EL (cell line): ENCODE data around the gene TMEM126A.

ENCODE experiments used
- DNase-seq: peaks from one replicate; pipeline ENCODE4 v3.0.0-alpha.2; 2016

TMEM126A gene

GRCh38 chr11:85698195-85698594 lies 50.4 kb downstream of the TMEM126A start:
- DNase-seq, result no peak

GRCh38 chr11:85699957-85700741 lies 52.4 kb downstream of the TMEM126A start:
- DNase-seq, result no peak

- DNase-seq, result no peak
Measured at GRCh38 chr11:85704967-85705366, 57.2 kb downstream of the TMEM126A start.

GRCh38 chr11:85705800-85706199 lies 58.0 kb downstream of the TMEM126A start:
- no peak for DNase-seq
